Right lung (tissue), 5 donors: ENCODE measurements around the gene GSKIP. TPM values are rescaled to one million over a fixed set of nuclear protein-coding genes. Genes with fewer than 3 reads are reported as not detected.

Source experiments
- DNase-seq, 2 donors: peaks; one replicate each; pipeline ENCODE4 v3.0.0-alpha.2; 2013
- polyA plus RNA-seq, 5 donors: library from polyadenylated mRNA; unstranded; fragments of 120-200 nt; gene quantifications; one replicate each; pipeline versions ENCODE4 v1.2.1 to v1.2.3, GENCODE V29; 2013; ENCODE audit warnings: inconsistent platforms in 1 of 5, low replicate concordance in 1 of 5; ENCODE audit not compliant: insufficient read length in 5 of 5, insufficient read depth in 1 of 5

Gene GSKIP
- polyA plus RNA-seq, 5 donors: 18.6 to 24.0 (median 21.1) TPM

GRCh38 chr14:96415559-96415958 lies 52.2 kb downstream of the GSKIP start:
- no peak for DNase-seq

- no peak for DNase-seq
Measured at GRCh38 chr14:96416292-96416691, 53.0 kb downstream of the GSKIP start.

- DNase-seq: no peak
Measured at GRCh38 chr14:96417254-96417653, 53.9 kb downstream of the GSKIP start.

GRCh38 chr14:96418075-96418474 lies 54.7 kb downstream of the GSKIP start:
- no peak for DNase-seq

GRCh38 chr14:96421236-96421635 lies 57.9 kb downstream of the GSKIP start:
- no peak for DNase-seq

- no peak for DNase-seq
Measured at GRCh38 chr14:96422992-96423391, 59.7 kb downstream of the GSKIP start.

GRCh38 chr14:96423446-96424108 lies 60.3 kb downstream of the GSKIP start:
- DNase-seq: no peak

GRCh38 chr14:96424109-96424989 lies 61.0 kb downstream of the GSKIP start:
- DNase-seq: peak; percentile 60 to 67

GRCh38 chr14:96434040-96434439 lies 70.7 kb downstream of the GSKIP start:
- no peak for DNase-seq

Other genes starting within 250 kb of the GSKIP start
- 1 to 10 TPM in 4 of 5 donors, under 1 TPM in 1; 0.76 to 1.2 (median 1.1) TPM for gene BDKRB2, start 158.7 kb upstream of the GSKIP start, polyA plus RNA-seq
- gene BDKRB1, start 107.3 kb upstream of the GSKIP start, polyA plus RNA-seq: under 1 TPM; 0.13 to 0.42 (median 0.24) TPM
- gene ATG2B, start 185 bp upstream of the GSKIP start, polyA plus RNA-seq: 10 to 100 TPM; 20.0 to 39.3 (median 34.2) TPM
- 1 to 10 TPM; 1.8 to 5.2 (median 3.4) TPM for gene AK7, start 28.6 kb downstream of the GSKIP start, polyA plus RNA-seq
- 100 to 1,000 TPM; 161 to 255 (median 248) TPM for gene PAPOLA, start 138.9 kb downstream of the GSKIP start, polyA plus RNA-seq